Urothelium cell line (cell line): ENCODE measurements around the gene TMEM164.

Experiments
- DNase-seq: peaks from one replicate; pipeline ENCODE4 v3.0.0; 2011; ENCODE audit warnings: low spot score, mixed read lengths
- FAIRE-seq: peaks from 2 replicates; lab custom pipeline; 2011; peaks lifted over from hg19 to GRCh38; lab: Jason Lieb, UNC

Gene TMEM164

GRCh38 chrX:110062919-110063318, 60.0 kb downstream of the TMEM164 start:
- FAIRE-seq (no peak), DNase-seq (no peak)

GRCh38 chrX:110066488-110067225, 63.7 kb downstream of the TMEM164 start:
- DNase-seq (no peak), FAIRE-seq (no peak)

- DNase-seq: no peak
- FAIRE-seq: no peak
Measured at GRCh38 chrX:110070970-110071369, 68.1 kb downstream of the TMEM164 start.

GRCh38 chrX:110081320-110081719, 78.4 kb downstream of the TMEM164 start:
- DNase-seq (no peak), FAIRE-seq (no peak)

- FAIRE-seq (no peak), DNase-seq (no peak)
Measured at GRCh38 chrX:110081740-110082139, 78.8 kb downstream of the TMEM164 start.

GRCh38 chrX:110082161-110082560, 79.2 kb downstream of the TMEM164 start:
- no peak for DNase-seq
- no peak for FAIRE-seq

- FAIRE-seq (no peak), DNase-seq (no peak)
Measured at GRCh38 chrX:110086162-110086915, 83.4 kb downstream of the TMEM164 start.

- no peak for FAIRE-seq
- DNase-seq: peak; percentile 6
Measured at GRCh38 chrX:110086916-110087484, 84.1 kb downstream of the TMEM164 start.

GRCh38 chrX:110087485-110088356, 84.8 kb downstream of the TMEM164 start:
- DNase-seq (peak; percentile 34), FAIRE-seq (no peak)

- FAIRE-seq (no peak), DNase-seq (no peak)
Measured at GRCh38 chrX:110089656-110090403, 86.9 kb downstream of the TMEM164 start.

- DNase-seq (no peak), FAIRE-seq (no peak)
Measured at GRCh38 chrX:110097920-110098319, 95.0 kb downstream of the TMEM164 start.

- FAIRE-seq: no peak
Measured at GRCh38 chrX:110103344-110103743, 100.4 kb downstream of the TMEM164 start.

GRCh38 chrX:110104078-110104477, 101.2 kb downstream of the TMEM164 start:
- DNase-seq: no peak
- FAIRE-seq: no peak

More at GRCh38 chrX:110103344-110103743, 100.4 kb downstream of the TMEM164 start:
- DNase-seq: no peak

GRCh38 chrX:110108381-110108821, 105.5 kb downstream of the TMEM164 start:
- no peak for DNase-seq
- no peak for FAIRE-seq

- DNase-seq (no peak), FAIRE-seq (no peak)
Measured at GRCh38 chrX:110114260-110114776, 111.4 kb downstream of the TMEM164 start.

GRCh38 chrX:110116066-110116980, 113.4 kb downstream of the TMEM164 start:
- DNase-seq (no peak), FAIRE-seq (no peak)

- no peak for FAIRE-seq
- DNase-seq: no peak
Measured at GRCh38 chrX:110118530-110118929, 115.6 kb downstream of the TMEM164 start.

- DNase-seq: no peak
Measured at GRCh38 chrX:110119480-110119879, 116.6 kb downstream of the TMEM164 start.

GRCh38 chrX:110120025-110120424, 117.1 kb downstream of the TMEM164 start:
- no peak for FAIRE-seq
- DNase-seq: no peak

More at GRCh38 chrX:110119480-110119879, 116.6 kb downstream of the TMEM164 start:
- FAIRE-seq: no peak
